IMR-90 (cell line): ENCODE results near the gene PKHD1. TPM values are rescaled to one million over a fixed set of nuclear protein-coding genes. Genes with fewer than 3 reads are reported as not detected.

Source experiments
- ATAC-seq: fragments of 200-7000 bp; cut with Tn5 transposase; 2 replicates; pipeline ENCODE4 v1.9.1; 2020; ENCODE audit warnings: low read depth, mild to moderate bottlenecking, moderate library complexity
- BruUV-seq: library from RNA; stranded (reverse); fragments of 400-500 nt; replicated peaks from 2 replicates; lab custom pipeline; 2021; lab: Mats Ljungman, UMichigan
- CTCF ChIA-PET: fragments of 300-600 bp; formaldehyde crosslinking; extraction: SDS; loops from one replicate; lab custom pipeline; 2021; ENCODE audit warnings: antibody characterized with exemption; lab: Yijun Ruan, JAX
- POLR2A ChIA-PET: fragments of 300-600 bp; sonication (Branson Sonifier 250); formaldehyde crosslinking; loops from one replicate; lab custom pipeline; 2022; ENCODE audit warnings: antibody characterized with exemption; ENCODE audit not compliant: unreplicated experiment; lab: Charles Lee
- DNase-seq: peaks from one replicate; pipeline ENCODE4 v3.0.0; 2013
- H2AFZ ChIP-seq: replicated peaks from 2 replicates; pipeline ENCODE3; 2013; ENCODE audit warnings: low read length, mild to moderate bottlenecking; ENCODE audit not compliant: poor library complexity
- H2AK5ac ChIP-seq: 2 replicates; pipeline ENCODE4 v1.6.1; 2013; ENCODE audit warnings: low read depth, low read length, inconsistent platforms
- H2AK9ac ChIP-seq: replicated peaks from 2 replicates; pipeline ENCODE3; 2013; ENCODE audit warnings: mild to moderate bottlenecking, low read depth, low read length, moderate library complexity; ENCODE audit not compliant: poor library complexity
- H2BK120ac ChIP-seq: 2 replicates; pipeline ENCODE4 v1.6.1; 2013; ENCODE audit warnings: low read depth, low read length, inconsistent platforms
- H2BK15ac ChIP-seq: 3 replicates; pipeline ENCODE4 v1.6.1; 2013; ENCODE audit warnings: low read depth, low read length, inconsistent platforms
- H2BK20ac ChIP-seq: 2 replicates; pipeline ENCODE4 v1.6.1; 2013; ENCODE audit warnings: low read depth, mild to moderate bottlenecking, inconsistent platforms, low read length, moderate library complexity
- H2BK5ac ChIP-seq: 2 replicates; pipeline ENCODE4 v1.6.1; 2013; ENCODE audit warnings: mild to moderate bottlenecking, low read depth, low read length, inconsistent platforms; ENCODE audit not compliant: poor library complexity, severe bottlenecking
- H3K14ac ChIP-seq: replicated peaks from 2 replicates; pipeline ENCODE4 v1.6.1; 2013; ENCODE audit warnings: low read depth, low read length, inconsistent platforms
- H3K18ac ChIP-seq: 2 replicates; pipeline ENCODE4 v1.6.1; 2013; ENCODE audit warnings: low read depth, low read length, control low read depth
- H3K23ac ChIP-seq: 2 replicates; pipeline ENCODE4 v1.6.1; 2013; ENCODE audit warnings: low read depth, low read length, inconsistent platforms
- H3K27ac ChIP-seq: 2 replicates; pipeline ENCODE4 v1.5.1; 2013; ENCODE audit warnings: mild to moderate bottlenecking, control low read depth, low read length; ENCODE audit not compliant: insufficient read depth
- H3K27me3 ChIP-seq: 2 replicates; pipeline ENCODE4 v1.6.1; 2013; ENCODE audit warnings: low read length; ENCODE audit not compliant: control insufficient read depth, insufficient read depth
- H3K36me3 ChIP-seq: 2 replicates; pipeline ENCODE4 v1.6.1; 2013; ENCODE audit warnings: low read length, mixed read lengths; ENCODE audit not compliant: control insufficient read depth, insufficient read depth
- H3K4ac ChIP-seq: 2 replicates; pipeline ENCODE4 v1.6.1; 2013; ENCODE audit warnings: low read depth, low read length, inconsistent platforms
- H3K4me1 ChIP-seq: 2 replicates; pipeline ENCODE4 v1.6.1; 2013; ENCODE audit warnings: low read length, mixed read lengths; ENCODE audit not compliant: control insufficient read depth, insufficient read depth
- H3K4me2 ChIP-seq: 2 replicates; pipeline ENCODE4 v1.6.1; 2013; ENCODE audit warnings: low read depth, mild to moderate bottlenecking, control low read depth, low read length, moderate library complexity
- H3K4me3 ChIP-seq: 2 replicates; pipeline ENCODE4 v1.5.1; 2013; ENCODE audit warnings: low read depth, mild to moderate bottlenecking, control low read depth, low read length, moderate library complexity; ENCODE audit not compliant: insufficient read depth
- H3K56ac ChIP-seq: 2 replicates; pipeline ENCODE4 v1.6.1; 2013; ENCODE audit warnings: low read length, inconsistent platforms; ENCODE audit not compliant: insufficient read depth; ENCODE audit errors: extremely low read depth
- H3K79me1 ChIP-seq, 2 experiments: 2 replicates each; pipeline ENCODE4 v1.6.1; 2013; ENCODE audit warnings: low read length in 2 of 2, inconsistent platforms in 1 of 2, low read depth in 1 of 2
- H3K9ac ChIP-seq: 2 replicates; pipeline ENCODE4 v1.6.1; 2013; ENCODE audit warnings: low read depth, low read length, control low read depth
- H3K9me1 ChIP-seq: 2 replicates; pipeline ENCODE4 v1.6.1; 2013; ENCODE audit warnings: low read length, inconsistent platforms; ENCODE audit not compliant: insufficient read depth
- H3K9me3 ChIP-seq: 2 replicates; pipeline ENCODE4 v1.6.1; 2013; ENCODE audit warnings: low read length; ENCODE audit not compliant: control insufficient read depth, insufficient read depth
- H4K20me1 ChIP-seq: 2 replicates; pipeline ENCODE4 v1.6.1; 2013; ENCODE audit warnings: low read length, inconsistent platforms; ENCODE audit not compliant: insufficient read depth
- H4K5ac ChIP-seq: 2 replicates; pipeline ENCODE4 v1.6.1; 2013; ENCODE audit warnings: mild to moderate bottlenecking, low read depth, low read length, control low read depth
- H4K8ac ChIP-seq, 2 experiments: 2 replicates each; pipeline ENCODE4 v1.6.1; 2013; ENCODE audit warnings: low read depth in 2 of 2, low read length in 2 of 2, control low read depth in 1 of 2, inconsistent platforms in 1 of 2
- H4K91ac ChIP-seq: 2 replicates; pipeline ENCODE4 v1.6.1; 2013; ENCODE audit warnings: low read depth, low read length, inconsistent platforms; ENCODE audit not compliant: insufficient read depth
- BHLHE40 ChIP-seq: fragments of 150-350 bp; IDR thresholded peaks from 2 replicates; pipeline ENCODE4 v1.6.1; 2016; ENCODE audit warnings: mild to moderate bottlenecking, low read depth, low read length
- CEBPB ChIP-seq: IDR thresholded peaks from 2 replicates; pipeline ENCODE4 v1.6.1; 2012; ENCODE audit warnings: low read depth, low read length, improper control_type of control experiment
- CTCF ChIP-seq: conservative IDR thresholded peaks from 2 replicates; pipeline ENCODE4 v1.5.1; 2012; ENCODE audit warnings: mild to moderate bottlenecking, low read depth, low read length, improper control_type of control experiment
- FOS ChIP-seq: fragments of 150-350 bp; IDR thresholded peaks from 2 replicates; pipeline ENCODE4 v1.6.1; 2016; ENCODE audit warnings: low read depth, low read length
- MAFK ChIP-seq: IDR thresholded peaks from 2 replicates; pipeline ENCODE4 v1.6.1; 2012; ENCODE audit warnings: low read depth, low read length, improper control_type of control experiment
- MAZ ChIP-seq: IDR thresholded peaks from 2 replicates; pipeline ENCODE4 v1.6.1; 2012; ENCODE audit warnings: low read depth, mild to moderate bottlenecking, low read length, improper control_type of control experiment, moderate library complexity, borderline replicate concordance
- MXI1 ChIP-seq: IDR thresholded peaks from 2 replicates; pipeline ENCODE4 v1.6.1; 2012; ENCODE audit warnings: low read depth, mild to moderate bottlenecking, low read length, moderate library complexity, borderline replicate concordance
- NFE2L2 ChIP-seq: fragments of 150-350 bp; IDR thresholded peaks from 2 replicates; pipeline ENCODE4 v1.6.1; 2016; ENCODE audit warnings: low read depth, mild to moderate bottlenecking, low read length
- RCOR1 ChIP-seq: IDR thresholded peaks from 2 replicates; pipeline ENCODE4 v1.6.1; 2012; ENCODE audit warnings: mild to moderate bottlenecking, low read length, improper control_type of control experiment; ENCODE audit not compliant: insufficient replicate concordance
- RFX5 ChIP-seq: IDR thresholded peaks from 2 replicates; pipeline ENCODE4 v1.8.0; 2012; ENCODE audit warnings: low read depth, mild to moderate bottlenecking, low read length, moderate library complexity
- SMC3 ChIP-seq: fragments of 150-350 bp; IDR thresholded peaks from 2 replicates; pipeline ENCODE4 v1.6.1; 2016; ENCODE audit warnings: low read depth, mild to moderate bottlenecking, antibody characterized with exemption, low read length, moderate library complexity
- USF2 ChIP-seq: fragments of 150-350 bp; IDR thresholded peaks from 2 replicates; pipeline ENCODE4 v1.6.1; 2017; ENCODE audit warnings: mild to moderate bottlenecking, antibody characterized with exemption, low read length, low read depth
- WGBS, 2 experiments: methylation state at CpG; one replicate each; pipeline versions ENCODE4 v1.1.5 to v1.1.7; 2013; ENCODE audit warnings: missing lambda C conversion rate in 2 of 2; ENCODE audit not compliant: insufficient read length in 1 of 2; ENCODE audit errors: extremely low coverage in 2 of 2; 5-methylcytosine and 5-hydroxymethylcytosine counted together
- dilution Hi-C: fragments of 300-500 bp; cut with HindIII; formaldehyde crosslinking; loops from one replicate; pipeline ENCODE4 v1.14.3; 2018; ENCODE audit warnings: low sequenced_read_pairs; ENCODE audit not compliant: unreplicated experiment
- in situ Hi-C: fragments of 300-500 bp; cut with MboI; formaldehyde crosslinking; loops from 3 replicates; pipeline ENCODE4 v1.14.3; 2019; ENCODE audit warnings: low sequenced_read_pairs, inconsistent platforms, mixed read lengths
- intact Hi-C: fragments of 100-400 bp; cut with micrococcal nuclease; formaldehyde crosslinking; loops from 2 replicates; pipeline ENCODE4 v1.10.0; 2022
- polyA plus RNA-seq, 3 experiments: library from polyadenylated mRNA; depleted of rRNA; stranded (reverse); fragments of >200 nt; gene quantifications; 2 replicates each; pipeline ENCODE4 v1.2.3, GENCODE V29; 2012; ENCODE audit warnings: low replicate concordance in 1 of 3
- total RNA-seq: library from RNA; depleted of rRNA; stranded (reverse); fragments of >200 nt; gene quantifications from 2 replicates; pipeline ENCODE4 v1.2.3, GENCODE V29; 2012

PKHD1 gene
- total and polyA plus RNA-seq, 2 of the 4 experiments (the other 2 are of a cell fraction), result not detected

GRCh38 chr6:52077961-52078625, 9.3 kb downstream of the PKHD1 start:
- TF ChIP-seq USF2 (no peak), CEBPB (no peak), MAFK (no peak), SMC3 (no peak), FOS (no peak), MXI1 (no peak), RCOR1 (no peak), NFE2L2 (no peak), BHLHE40 (no peak), RFX5 (no peak), MAZ (no peak), CTCF (no peak)
- ChIA-PET CTCF (no interaction called here), POLR2A (no interaction called here)
- ATAC-seq (no peak), DNase-seq (no peak)
- Histone ChIP-seq H3K4ac (no peak overlapping the region), H3K56ac (no peak overlapping the region), H4K5ac (no peak overlapping the region), H3K14ac (no peak overlapping the region), H3K27ac (no peak overlapping the region), H4K8ac (no peak overlapping the region), H3K9me3 (no peaks in the 10 kb centered on the region), H3K23ac (no peak overlapping the region), H2BK5ac (no peak overlapping the region), H3K4me3 (no peak overlapping the region), H3K18ac (no peak overlapping the region), H2AFZ (no peak overlapping the region), H4K91ac (no peak overlapping the region), H3K4me1 (no peaks in the 10 kb centered on the region), H3K9me1 (no peaks in the 10 kb centered on the region), H3K27me3 (no peaks in the 10 kb centered on the region; the same call in 1 of the 2 replicates), H2BK120ac (no peak overlapping the region), H2AK5ac (no peak overlapping the region), H3K4me2 (no peak overlapping the region), H2AK9ac (no peak overlapping the region), H3K36me3 (no peaks in the 10 kb centered on the region), H4K20me1 (no peaks in the 10 kb centered on the region; the same call in 1 of the 2 replicates), H3K79me1 (no peaks in the 10 kb centered on the region), H3K9ac (no peak overlapping the region), H2BK20ac (no peak overlapping the region), H2BK15ac (no peak overlapping the region)
- in situ Hi-C loops (no loop called here), intact Hi-C loops (no loop called here), dilution Hi-C loops (no loop called here)
- no TSS peak for BruUV-seq
- no CpG with 5 or more reads among the region's 8 CpGs for WGBS, 2 experiments
